GM12872 (cell line): ENCODE results near the gene PIWIL4.

Experiments
- TF ChIP-seq, protein P1 (sequence below): IDR thresholded peaks from 3 replicates; pipeline ENCODE4 v1.5.1; 2011; ENCODE audit warnings: low read depth, mild to moderate bottlenecking, low read length, moderate library complexity; ENCODE audit not compliant: insufficient read depth

PIWIL4 gene

DNA sequence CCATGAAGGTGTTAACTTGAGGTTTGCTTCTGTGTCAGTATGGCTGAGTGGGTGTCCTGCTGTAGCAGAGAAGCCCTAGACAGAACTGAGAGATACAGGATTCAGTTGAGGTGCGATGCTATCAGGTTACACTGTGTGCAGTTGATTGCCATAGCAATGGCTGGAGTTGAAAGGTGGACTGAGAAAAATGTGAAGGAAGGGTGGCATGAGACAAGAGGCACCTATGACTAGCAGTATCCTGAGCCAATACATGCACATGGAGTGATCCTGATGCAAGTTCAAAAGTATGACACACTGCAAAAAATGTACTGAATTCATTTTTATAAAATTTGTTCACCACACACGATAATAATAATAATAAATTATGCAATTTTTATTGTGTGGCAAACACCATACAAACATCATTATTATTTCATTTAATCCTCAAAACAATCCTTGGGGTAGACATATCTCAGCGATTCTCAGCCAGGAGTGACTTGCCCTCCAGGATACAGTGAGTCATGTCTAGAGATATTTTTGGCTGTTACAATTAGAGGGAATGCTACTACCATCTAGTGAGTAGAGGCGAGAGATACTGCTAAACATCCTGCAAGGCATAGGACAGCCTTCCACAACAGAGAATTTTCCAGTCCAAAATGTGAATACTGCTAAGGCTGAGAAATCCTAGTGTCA lies 3.9 kb upstream of the PIWIL4 start:
- TF ChIP-seq, protein P1, sequence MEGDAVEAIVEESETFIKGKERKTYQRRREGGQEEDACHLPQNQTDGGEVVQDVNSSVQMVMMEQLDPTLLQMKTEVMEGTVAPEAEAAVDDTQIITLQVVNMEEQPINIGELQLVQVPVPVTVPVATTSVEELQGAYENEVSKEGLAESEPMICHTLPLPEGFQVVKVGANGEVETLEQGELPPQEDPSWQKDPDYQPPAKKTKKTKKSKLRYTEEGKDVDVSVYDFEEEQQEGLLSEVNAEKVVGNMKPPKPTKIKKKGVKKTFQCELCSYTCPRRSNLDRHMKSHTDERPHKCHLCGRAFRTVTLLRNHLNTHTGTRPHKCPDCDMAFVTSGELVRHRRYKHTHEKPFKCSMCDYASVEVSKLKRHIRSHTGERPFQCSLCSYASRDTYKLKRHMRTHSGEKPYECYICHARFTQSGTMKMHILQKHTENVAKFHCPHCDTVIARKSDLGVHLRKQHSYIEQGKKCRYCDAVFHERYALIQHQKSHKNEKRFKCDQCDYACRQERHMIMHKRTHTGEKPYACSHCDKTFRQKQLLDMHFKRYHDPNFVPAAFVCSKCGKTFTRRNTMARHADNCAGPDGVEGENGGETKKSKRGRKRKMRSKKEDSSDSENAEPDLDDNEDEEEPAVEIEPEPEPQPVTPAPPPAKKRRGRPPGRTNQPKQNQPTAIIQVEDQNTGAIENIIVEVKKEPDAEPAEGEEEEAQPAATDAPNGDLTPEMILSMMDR = no peak

GRCh38 chr11:94563848-94564467 lies 3.2 kb upstream of the PIWIL4 start:
- TF ChIP-seq, protein P1 = no peak

GRCh38 chr11:94568200-94568599 lies 1.0 kb downstream of the PIWIL4 start:
- TF ChIP-seq, protein P1 = no peak

DNA sequence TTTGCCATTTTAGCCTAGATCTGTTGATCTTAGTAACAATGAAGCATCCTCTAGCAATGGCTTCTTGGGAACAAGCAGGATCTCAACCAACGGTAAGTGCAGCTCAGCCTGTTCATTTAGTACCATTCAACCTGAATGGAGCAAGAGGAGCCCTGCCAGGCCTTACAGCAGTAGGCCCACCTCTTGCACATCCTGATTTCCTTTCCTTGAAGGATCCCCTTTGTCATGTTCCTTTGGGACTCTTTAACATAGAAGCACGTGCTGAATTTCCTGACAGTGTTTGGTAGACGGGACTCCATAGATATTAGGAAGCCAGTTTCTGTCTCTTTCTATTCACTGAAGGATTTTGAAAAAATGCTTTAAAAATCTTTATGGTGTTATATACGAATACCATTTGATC lies 1.5 kb downstream of the PIWIL4 start:
- TF ChIP-seq, protein P1 = no peak

GRCh38 chr11:94574193-94574961 lies 7.2 kb downstream of the PIWIL4 start:
- TF ChIP-seq, protein P1 = no peak

GRCh38 chr11:94576306-94576705 lies 9.1 kb downstream of the PIWIL4 start:
- TF ChIP-seq, protein P1 = no peak

DNA sequence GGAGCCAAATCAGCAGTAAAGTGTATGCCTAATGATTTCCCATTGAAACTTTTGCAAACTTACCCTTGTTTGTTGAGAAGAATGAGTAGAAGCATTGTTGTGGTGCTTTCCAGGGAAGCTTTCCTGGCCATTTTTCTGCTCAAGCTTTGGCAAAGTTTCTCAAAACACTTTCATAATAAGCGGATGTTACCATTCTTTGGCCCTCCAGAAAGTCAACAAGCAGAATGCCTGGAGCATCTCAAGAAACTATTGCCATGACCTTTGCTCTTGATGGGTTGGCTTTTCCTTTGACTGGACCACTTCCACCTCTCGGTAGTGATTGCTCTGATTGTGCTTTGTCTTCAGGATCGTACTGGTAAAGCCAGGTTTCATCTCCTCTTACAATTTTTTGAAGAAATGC lies 10.7 kb downstream of the PIWIL4 start:
- TF ChIP-seq, protein P1 = no peak
